ENCODE measurements around the gene YPEL5.

- TF ChIP-seq SIN3A (IDR thresholded peaks at IDR 0.05; ENCODE audit: borderline replicate concordance, low read depth, low read length) (no peak), CTCF (IDR thresholded peaks at IDR 0.05) (no peak), RXRA (IDR thresholded peaks at IDR 0.05; ENCODE audit: borderline replicate concordance, low read depth) (no peak), RAD21 (IDR thresholded peaks at IDR 0.05; ENCODE audit: low read length) (no peak), MXI1 (IDR thresholded peaks at IDR 0.05; ENCODE audit: low read depth, low read length) (no peak)
Measured at GRCh38 chr2:30157616-30158015, 10.8 kb downstream of the YPEL5 start.

Data from SK-N-SH (cell line).